IPS-18c (cell line): ENCODE data around the gene RNF32.
"Not testable (repeated sequence)": the region's sequence is repeated elsewhere in the genome, so short reads cannot be mapped to it uniquely, and the experiment has no call there.

ENCODE experiments used
- H3K4me3 ChIP-seq: 2 replicates; pipeline ENCODE4 v1.7.0; 2013; ENCODE audit warnings: low read depth, mild to moderate bottlenecking, low read length, moderate library complexity; ENCODE audit not compliant: insufficient read depth
- H3K9me3 ChIP-seq: one replicate; pipeline ENCODE4 v1.6.1; 2013; ENCODE audit warnings: mild to moderate bottlenecking, low read length, moderate library complexity; ENCODE audit not compliant: control insufficient read depth, insufficient read depth

Gene RNF32

GRCh38 chr7:156634117-156634516, 6.5 kb upstream of the RNF32 start:
- H3K9me3 ChIP-seq = no peaks in the 10 kb centered on the region

GRCh38 chr7:156635529-156636385, 4.8 kb upstream of the RNF32 start:
- no peak overlapping the region for H3K4me3 ChIP-seq
- H3K9me3 ChIP-seq = no peaks in the 10 kb centered on the region

More at GRCh38 chr7:156634117-156634516, 6.5 kb upstream of the RNF32 start:
- H3K4me3 ChIP-seq = no peak overlapping the region

GRCh38 chr7:156637093-156637492, 3.5 kb upstream of the RNF32 start:
- H3K9me3 ChIP-seq, H3K4me3 ChIP-seq: not testable (repeated sequence)

- H3K4me3 ChIP-seq = no peak overlapping the region
- no peaks in the 10 kb centered on the region for H3K9me3 ChIP-seq
Measured at GRCh38 chr7:156638443-156639077, 2.0 kb upstream of the RNF32 start.

- Histone ChIP-seq H3K9me3 (no peaks in the 10 kb centered on the region), H3K4me3 (peak overlapping the region; percentile 55)
Measured at GRCh38 chr7:156639426-156640256, 933 bp upstream of the RNF32 start.

GRCh38 chr7:156640949-156641485, 443 bp downstream of the RNF32 start:
- Histone ChIP-seq H3K4me3 (peak overlapping the region; percentile 79), H3K9me3 (no peaks in the 10 kb centered on the region)

GRCh38 chr7:156642306-156643045, 1.9 kb downstream of the RNF32 start:
- H3K9me3 ChIP-seq = no peaks in the 10 kb centered on the region

GRCh38 chr7:156647330-156647729, 6.8 kb downstream of the RNF32 start:
- not testable (repeated sequence) for H3K4me3 ChIP-seq, H3K9me3 ChIP-seq

More at GRCh38 chr7:156642306-156643045, 1.9 kb downstream of the RNF32 start:
- no peak overlapping the region for H3K4me3 ChIP-seq

- Histone ChIP-seq H3K9me3 (no peaks in the 10 kb centered on the region), H3K4me3 (no peak overlapping the region)
Measured at GRCh38 chr7:156650042-156650441, 9.5 kb downstream of the RNF32 start.

GRCh38 chr7:156651474-156651873, 10.9 kb downstream of the RNF32 start:
- Histone ChIP-seq H3K4me3 (no peak overlapping the region), H3K9me3 (no peaks in the 10 kb centered on the region)

- Histone ChIP-seq H3K9me3 (no peaks in the 10 kb centered on the region), H3K4me3 (no peak overlapping the region)
Measured at GRCh38 chr7:156652886-156653568, 12.5 kb downstream of the RNF32 start.

- no peak overlapping the region for H3K4me3 ChIP-seq
- H3K9me3 ChIP-seq = no peaks in the 10 kb centered on the region
Measured at GRCh38 chr7:156654511-156655234, 14.1 kb downstream of the RNF32 start.

GRCh38 chr7:156655251-156655650, 14.7 kb downstream of the RNF32 start:
- H3K9me3 ChIP-seq = no peaks in the 10 kb centered on the region

GRCh38 chr7:156655983-156656382, 15.4 kb downstream of the RNF32 start:
- H3K9me3 ChIP-seq = peaks cover 3% of the 10 kb centered on the region

More at GRCh38 chr7:156655251-156655650, 14.7 kb downstream of the RNF32 start:
- no peak overlapping the region for H3K4me3 ChIP-seq

GRCh38 chr7:156656598-156656997, 16.0 kb downstream of the RNF32 start:
- H3K4me3 ChIP-seq = no peak overlapping the region

More at GRCh38 chr7:156655983-156656382, 15.4 kb downstream of the RNF32 start:
- H3K4me3 ChIP-seq = no peak overlapping the region

GRCh38 chr7:156657681-156658080, 17.1 kb downstream of the RNF32 start:
- no peak overlapping the region for H3K4me3 ChIP-seq
- H3K9me3 ChIP-seq = peaks cover 3% of the 10 kb centered on the region

More at GRCh38 chr7:156656598-156656997, 16.0 kb downstream of the RNF32 start:
- peaks cover 3% of the 10 kb centered on the region for H3K9me3 ChIP-seq
